Tibial nerve (tissue), 4 donors: ENCODE data around the gene ZNF516.

Experiments
- CTCF ChIP-seq, 5 experiments: fragments of 200-600 bp in 3 of 5; fragments of 450-650 bp in 2 of 5; sonication (generic) in 3 of 5; IDR thresholded peaks; one replicate each; pipeline ENCODE4 v1.5.1; 2016 to 2019; ENCODE audit warnings: antibody characterized with exemption in 5 of 5, mild to moderate bottlenecking in 3 of 5, moderate library complexity in 2 of 5
- EP300 ChIP-seq, 2 donors: sonication (generic); formaldehyde crosslinking; IDR thresholded peaks; one replicate each; pipeline ENCODE4 v1.6.1; 2017; ENCODE audit warnings: antibody characterized with exemption in 2 of 2, mild to moderate bottlenecking in 1 of 2

DNA sequence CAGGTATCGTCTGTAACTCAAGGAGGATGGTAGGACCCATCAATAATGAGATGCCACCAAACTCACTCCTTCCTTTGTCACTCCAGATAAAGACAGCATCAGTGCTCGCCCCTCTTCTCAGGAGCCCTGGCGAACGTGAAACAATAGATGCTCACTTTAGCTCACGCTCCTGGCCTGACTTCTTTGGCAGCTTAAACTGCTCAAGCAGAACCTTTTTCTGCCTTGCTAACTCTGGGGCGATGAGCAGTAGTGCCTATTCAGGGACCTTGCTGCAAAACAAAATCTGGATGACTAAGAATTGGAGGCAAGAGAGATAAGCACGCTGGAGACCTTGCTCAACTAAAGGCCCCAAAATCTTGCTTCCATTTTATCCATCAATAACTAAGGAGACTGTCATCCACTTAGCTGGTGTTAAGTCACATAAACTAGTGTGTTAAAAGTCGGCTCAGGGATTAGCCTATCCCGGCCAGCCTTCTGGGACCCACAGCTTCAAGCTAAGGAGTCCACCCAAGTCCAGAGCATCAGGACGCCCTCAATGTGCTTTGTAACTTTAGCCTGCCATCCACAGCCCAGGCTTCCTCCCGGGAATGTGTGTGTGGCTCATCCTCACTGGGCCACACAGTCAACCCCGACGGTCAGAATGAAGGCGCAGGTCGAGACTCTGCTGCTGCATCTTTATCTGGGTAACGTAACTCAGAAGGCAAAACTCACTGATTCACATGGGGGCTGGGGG, 38.9 kb downstream of the ZNF516 start:
- no peak for TF ChIP-seq EP300 (IDR thresholded peaks at IDR 0.05)
- no peak for TF ChIP-seq CTCF (IDR thresholded peaks at IDR 0.05)
